SK-N-SH treated with all-trans-retinoic acid at 6 μM for 48 hours (cell line): ENCODE data around the gene CANX.
"Not testable (repeated sequence)": the region's sequence is repeated elsewhere in the genome, so short reads cannot be mapped to it uniquely, and the experiment has no call there.

Source experiments
- ATAC-seq: fragments of 200-7000 bp; cut with Tn5 transposase; 3 replicates; pipeline ENCODE4 v1.9.1; 2020; ENCODE audit warnings: mild to moderate bottlenecking, moderate library complexity
- ARNTL ChIP-seq: fragments of 450-650 bp; formaldehyde crosslinking; IDR thresholded peaks from 2 replicates; pipeline ENCODE4 v1.5.0; 2020; ENCODE audit warnings: low read depth, mild to moderate bottlenecking, moderate library complexity, borderline replicate concordance
- CREB5 ChIP-seq: fragments of 250-450 bp; sonication (Bioruptor Pico); IDR thresholded peaks from 2 replicates; pipeline ENCODE4 v1.5.1; 2020; ENCODE audit warnings: low read depth, mild to moderate bottlenecking, moderate library complexity
- CSRNP3 ChIP-seq: fragments of 250-450 bp; sonication (Bioruptor Pico); IDR thresholded peaks from 2 replicates; pipeline ENCODE4 v1.5.1; 2021; ENCODE audit warnings: mild to moderate bottlenecking, moderate library complexity
- ISL1 ChIP-seq: fragments of 250-450 bp; sonication (Bioruptor Pico); IDR thresholded peaks from 2 replicates; pipeline ENCODE4 v2.1.2; 2022; ENCODE audit warnings: mild to moderate bottlenecking, moderate library complexity
- POU6F1 ChIP-seq: fragments of 250-450 bp; sonication (Bioruptor Pico); IDR thresholded peaks from 2 replicates; pipeline ENCODE4 v1.8.0; 2021; ENCODE audit warnings: low read depth, mild to moderate bottlenecking, moderate library complexity, borderline replicate concordance
- PPARA ChIP-seq: fragments of 250-450 bp; sonication (Bioruptor Pico); IDR thresholded peaks from 2 replicates; pipeline ENCODE4 v1.5.0; 2020; ENCODE audit warnings: mild to moderate bottlenecking, borderline replicate concordance
- RARB ChIP-seq: fragments of 250-450 bp; sonication (Bioruptor Pico); IDR thresholded peaks from 2 replicates; pipeline ENCODE4 v1.8.0; 2021; ENCODE audit warnings: mild to moderate bottlenecking, moderate library complexity
- SNAI2 ChIP-seq: fragments of 250-450 bp; sonication (Bioruptor Pico); IDR thresholded peaks from 2 replicates; pipeline ENCODE4 v1.5.0; 2020; ENCODE audit warnings: mild to moderate bottlenecking, moderate library complexity
- TCF4 ChIP-seq: fragments of 250-450 bp; sonication (Bioruptor Pico); IDR thresholded peaks from 2 replicates; pipeline ENCODE4 v1.8.0; 2021; ENCODE audit warnings: mild to moderate bottlenecking, moderate library complexity, borderline replicate concordance
- TOX ChIP-seq: fragments of 250-450 bp; sonication (Bioruptor Pico); IDR thresholded peaks from 2 replicates; pipeline ENCODE4 v1.8.0; 2021; ENCODE audit warnings: mild to moderate bottlenecking, moderate library complexity, borderline replicate concordance
- TSHZ2 ChIP-seq: fragments of 250-450 bp; sonication (Bioruptor Pico); IDR thresholded peaks from 2 replicates; pipeline ENCODE4 v1.5.0; 2020; ENCODE audit warnings: mild to moderate bottlenecking, moderate library complexity
- ZC3H10 ChIP-seq: fragments of 250-450 bp; sonication (Bioruptor Pico); IDR thresholded peaks from 2 replicates; pipeline ENCODE4 v1.5.1; 2021; ENCODE audit warnings: mild to moderate bottlenecking, moderate library complexity
- ZFP3 ChIP-seq: fragments of 250-450 bp; sonication (Bioruptor Pico); IDR thresholded peaks from 2 replicates; pipeline ENCODE4 v1.5.0; 2020; ENCODE audit warnings: mild to moderate bottlenecking, moderate library complexity
- ZFP30 ChIP-seq: fragments of 450-650 bp; formaldehyde crosslinking; IDR thresholded peaks from 2 replicates; pipeline ENCODE4 v1.5.0; 2022; ENCODE audit warnings: mild to moderate bottlenecking, moderate library complexity
- ZNF565 ChIP-seq: fragments of 450-650 bp; formaldehyde crosslinking; conservative IDR thresholded peaks from 2 replicates; pipeline ENCODE4 v1.5.0; 2020; ENCODE audit warnings: low read depth, mild to moderate bottlenecking, moderate library complexity
- ZNF70 ChIP-seq: fragments of 450-650 bp; formaldehyde crosslinking; IDR thresholded peaks from 2 replicates; pipeline ENCODE4 v1.5.0; 2020; ENCODE audit warnings: mild to moderate bottlenecking, moderate library complexity
- ZNF8 ChIP-seq: fragments of 450-650 bp; formaldehyde crosslinking; IDR thresholded peaks from 2 replicates; pipeline ENCODE4 v1.5.0; 2020; ENCODE audit warnings: mild to moderate bottlenecking, moderate library complexity

The CANX gene

DNA sequence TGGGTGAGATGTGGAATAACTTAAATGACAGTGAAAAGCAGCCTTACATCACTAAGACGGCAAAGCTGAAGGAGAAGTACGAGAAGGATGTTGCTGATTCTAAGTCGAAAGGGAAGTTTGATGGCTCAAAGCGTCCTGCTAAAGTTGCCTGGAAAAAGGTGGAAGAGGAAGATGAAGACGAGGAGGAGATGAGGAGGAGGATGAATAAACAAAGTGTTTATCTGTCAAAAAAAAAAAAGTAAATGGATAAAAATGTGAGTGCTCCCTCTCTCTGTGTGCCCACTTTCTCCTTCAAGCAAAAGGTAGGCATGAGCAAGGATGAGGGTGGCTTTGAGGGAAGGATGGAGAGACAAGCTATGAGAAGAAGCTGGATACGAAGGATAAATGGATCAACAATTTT, 4.2 kb upstream of the CANX start (continued):
- no peak for TF ChIP-seq ZNF565 (CRISPR knock-in tag)
- TF ChIP-seq TCF4 (CRISPR knock-in tag) = no peak

DNA sequence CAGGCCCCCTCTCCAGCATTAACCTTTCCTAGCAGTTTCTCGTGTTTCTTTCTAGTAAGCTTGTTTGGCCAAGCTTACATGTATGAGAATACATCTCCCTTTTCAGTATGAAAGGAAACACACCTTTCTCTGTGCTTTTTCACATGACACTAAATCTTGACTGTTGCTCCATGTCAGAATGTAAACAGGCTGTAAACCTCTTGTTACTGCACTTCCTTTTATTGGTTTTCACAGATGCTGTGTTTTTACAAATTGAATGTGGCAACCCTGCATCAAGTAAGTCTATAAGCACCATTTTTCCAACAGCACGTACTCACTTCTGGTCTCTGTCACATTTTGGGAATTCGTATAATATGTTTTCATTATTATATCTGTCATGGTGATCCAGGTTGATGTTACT, 2.2 kb upstream of the CANX start:
- ATAC-seq = no peak
- no peak for TF ChIP-seq ZFP3
- TF ChIP-seq CREB5 (CRISPR knock-in tag) = no peak
- no peak for TF ChIP-seq ZNF565 (CRISPR knock-in tag)
- no peak for TF ChIP-seq ZNF70 (CRISPR knock-in tag)
- TF ChIP-seq SNAI2 (CRISPR knock-in tag) = no peak
- no peak for TF ChIP-seq ZC3H10
- no peak for TF ChIP-seq ZNF8 (CRISPR knock-in tag)
- no peak for TF ChIP-seq RARB (CRISPR knock-in tag)
- TF ChIP-seq TOX = no peak
- TF ChIP-seq PPARA = no peak
- no peak for TF ChIP-seq CSRNP3 (CRISPR knock-in tag)
- no peak for TF ChIP-seq TCF4 (CRISPR knock-in tag)
- TF ChIP-seq ZFP30 (CRISPR knock-in tag) = no peak
- TF ChIP-seq TSHZ2 (CRISPR knock-in tag) = no peak
- TF ChIP-seq ARNTL (CRISPR knock-in tag) = no peak
- TF ChIP-seq ISL1 (CRISPR knock-in tag) = no peak
- TF ChIP-seq POU6F1 (CRISPR knock-in tag) = no peak

GRCh38 chr5:179697108-179697507, 1.7 kb upstream of the CANX start:
- TF ChIP-seq ZNF8 (CRISPR knock-in tag) = no peak
- no peak for TF ChIP-seq CSRNP3 (CRISPR knock-in tag)
- no peak for TF ChIP-seq ARNTL (CRISPR knock-in tag)
- TF ChIP-seq ISL1 (CRISPR knock-in tag) = no peak
- TF ChIP-seq TOX = no peak
- no peak for ATAC-seq

- not testable (repeated sequence) for ATAC-seq
Measured at GRCh38 chr5:179697543-179697942, 1.2 kb upstream of the CANX start.
